ENCODE measurements around the gene OR6C1.

Gene OR6C1

GRCh38 chr12:55362675-55363074 is 48.5 kb downstream of the OR6C1 start, which contains the start of gene OR6C75:
Gene OR6C75 (plus strand): TSS chr12:55362975. CDS start chr12:55365111, 2,136 bp downstream.
- no peak for TF ChIP-seq CTCF (IDR thresholded peaks at IDR 0.05; ENCODE audit: low read depth, low read length)
- DNase-seq (ENCODE audit: extremely low read depth, low read depth) = no peak

GRCh38 chr12:55365086-55365485 is 50.9 kb downstream of the OR6C1 start:
- no peak for DNase-seq (ENCODE audit: extremely low read depth, low read depth)
- no peak for TF ChIP-seq CTCF (IDR thresholded peaks at IDR 0.05; ENCODE audit: low read depth, low read length)
